Endometrial microvascular endothelial cells (primary cell): ENCODE results near the gene IGSF5. TPM values are rescaled to one million over a fixed set of nuclear protein-coding genes. Genes with fewer than 3 reads are reported as not detected.
"Not testable (repeated sequence)": the region's sequence is repeated elsewhere in the genome, so short reads cannot be mapped to it uniquely, and the experiment has no call there.

Source experiments
- in situ Hi-C: cut with HindIII; loops from 2 replicates; pipeline ENCODE4 v1.10.0; 2017; ENCODE audit warnings: low sequenced_read_pairs, low pct_unique_long_range_greater_than_20kb; ENCODE audit errors: inconsistent ontology term
- total RNA-seq: library from RNA; depleted of rRNA; stranded (reverse); fragments of >200 nt; gene quantifications from one replicate; pipeline ENCODE4 v1.2.3, GENCODE V29; 2015; ENCODE audit errors: inconsistent ontology term

Gene IGSF5
- total RNA-seq, 1 donor from 2014 or later: not detected

DNA sequence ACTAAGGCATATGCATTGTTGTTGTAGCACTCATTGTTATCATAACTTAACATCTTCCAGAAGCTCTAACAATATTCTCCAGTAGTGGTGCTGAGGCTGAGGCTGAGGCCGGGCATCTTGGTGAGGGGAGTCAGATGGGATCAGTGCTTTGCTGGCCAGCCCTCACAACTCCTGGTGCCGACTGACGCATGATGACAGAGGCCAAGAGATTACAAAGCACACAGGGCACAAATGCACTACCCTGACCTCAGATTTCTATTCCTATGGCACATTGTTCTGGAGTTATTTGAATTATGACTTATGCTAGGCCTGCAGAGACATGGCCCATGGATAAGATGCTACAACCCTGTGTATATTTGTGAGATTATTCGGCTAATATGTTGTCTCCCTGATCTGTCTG lies 8.3 kb upstream of the IGSF5 start:
- in situ Hi-C loops: no loop called here

DNA sequence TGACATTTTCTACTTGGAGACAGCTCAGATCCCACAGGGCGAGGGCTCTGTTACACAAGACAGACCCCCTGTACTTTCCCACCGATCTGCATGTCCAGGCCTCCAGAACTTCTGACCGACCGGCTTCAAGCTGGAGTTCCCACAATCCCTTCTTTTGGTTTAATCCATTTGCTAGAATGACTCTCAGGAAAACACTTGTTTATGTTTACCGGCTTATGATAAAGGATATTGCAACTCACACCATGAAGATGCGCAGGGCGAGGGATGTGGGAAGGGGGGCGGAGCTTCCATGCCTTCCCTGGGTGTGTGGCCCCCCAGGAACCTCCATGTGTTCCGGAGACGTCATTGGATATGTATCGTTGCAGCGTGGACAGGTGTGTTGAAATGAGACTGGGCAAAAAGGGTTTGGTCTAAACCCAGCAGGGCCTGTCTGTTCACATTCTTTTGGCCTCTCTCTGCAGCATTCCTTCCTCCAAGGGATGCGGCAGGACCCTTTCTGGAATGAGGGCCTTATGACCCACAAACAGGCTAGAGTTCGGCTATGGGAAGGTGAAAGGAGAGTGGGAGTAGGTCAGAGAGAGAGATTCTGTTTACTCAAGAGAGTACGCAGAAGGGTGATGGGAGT lies 7.5 kb upstream of the IGSF5 start:
- in situ Hi-C loops: no loop called here

DNA sequence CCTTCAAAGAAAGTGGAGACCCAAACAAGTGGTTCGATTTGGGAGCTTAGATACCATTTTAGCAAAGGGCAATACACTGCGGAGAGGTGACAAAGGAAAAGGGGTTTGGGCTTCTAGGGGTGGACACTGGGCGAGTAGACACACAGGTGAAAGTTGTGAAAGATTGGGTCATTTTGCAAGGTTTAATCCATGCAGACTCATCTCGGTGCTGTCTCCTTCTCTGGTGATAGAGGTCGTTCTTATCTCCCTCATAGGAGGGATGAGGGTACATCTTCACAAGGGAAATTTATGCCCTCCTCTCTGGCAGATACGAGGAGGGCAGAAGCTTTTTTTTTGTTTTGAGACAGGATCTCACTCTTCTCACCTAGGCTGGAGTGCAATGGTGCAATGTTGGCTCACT lies 6.4 kb upstream of the IGSF5 start:
- in situ Hi-C loops: no loop called here

DNA sequence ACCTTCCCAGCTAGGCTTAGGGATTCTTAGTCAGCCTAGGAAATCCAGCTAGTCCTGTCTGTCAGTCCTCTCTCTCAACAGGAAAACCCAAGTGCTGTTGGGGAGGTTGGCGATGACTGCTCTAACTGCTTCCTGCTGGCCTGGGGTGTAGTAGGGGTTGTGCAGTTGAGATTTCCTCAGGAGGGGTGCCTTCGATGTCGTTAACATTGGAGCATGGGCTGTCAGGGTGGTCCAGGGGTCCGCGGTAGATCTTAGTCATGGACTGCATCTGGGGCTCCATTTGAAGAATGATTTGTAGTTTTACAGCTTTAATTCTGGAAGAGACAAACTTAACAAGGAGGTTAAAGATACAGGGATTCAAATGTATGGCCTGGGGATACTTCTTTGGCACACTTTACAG lies 5.5 kb upstream of the IGSF5 start:
- in situ Hi-C loops: not testable (repeated sequence)

DNA sequence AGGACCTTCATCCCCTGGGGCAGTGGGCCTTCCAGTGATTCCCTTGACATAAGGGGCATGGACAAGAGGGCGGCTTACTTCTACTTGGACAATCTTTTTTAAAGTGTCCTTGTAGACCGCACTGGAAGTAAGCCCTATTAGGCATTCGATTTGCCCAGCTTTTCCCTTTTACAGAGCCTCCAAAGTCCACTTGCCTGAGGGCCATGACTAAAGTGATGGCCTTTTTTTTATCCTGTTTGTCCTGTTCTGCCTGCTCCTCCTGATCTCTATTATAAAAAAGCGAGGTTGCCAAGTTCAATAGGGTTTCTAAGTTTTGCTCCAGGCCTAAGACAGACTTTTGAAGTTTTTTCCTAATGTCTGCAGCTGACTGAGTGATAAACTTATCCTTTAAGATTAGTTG lies 2.4 kb upstream of the IGSF5 start:
- in situ Hi-C loops: not testable (repeated sequence)

DNA sequence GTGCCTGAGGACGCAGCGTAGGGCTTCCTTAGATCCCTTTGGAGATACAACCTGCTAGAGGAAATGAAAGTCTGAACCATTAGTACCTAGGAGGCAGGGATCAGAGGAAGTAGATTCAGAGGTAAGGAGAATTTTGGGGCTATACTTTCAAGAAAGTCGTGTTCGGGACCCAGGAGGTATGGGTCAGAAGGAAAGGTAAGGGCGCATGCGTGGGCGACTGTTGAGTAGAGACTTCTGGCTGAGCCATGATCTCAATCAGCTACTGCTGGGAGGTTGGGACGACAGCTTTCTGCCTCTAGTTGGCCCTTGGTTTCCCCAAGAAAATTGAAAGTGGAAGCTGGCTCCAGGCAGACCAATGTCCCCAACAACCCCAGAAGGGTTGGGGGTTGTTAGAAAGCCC lies 349 bp downstream of the IGSF5 start:
- in situ Hi-C loops: not testable (repeated sequence)

DNA sequence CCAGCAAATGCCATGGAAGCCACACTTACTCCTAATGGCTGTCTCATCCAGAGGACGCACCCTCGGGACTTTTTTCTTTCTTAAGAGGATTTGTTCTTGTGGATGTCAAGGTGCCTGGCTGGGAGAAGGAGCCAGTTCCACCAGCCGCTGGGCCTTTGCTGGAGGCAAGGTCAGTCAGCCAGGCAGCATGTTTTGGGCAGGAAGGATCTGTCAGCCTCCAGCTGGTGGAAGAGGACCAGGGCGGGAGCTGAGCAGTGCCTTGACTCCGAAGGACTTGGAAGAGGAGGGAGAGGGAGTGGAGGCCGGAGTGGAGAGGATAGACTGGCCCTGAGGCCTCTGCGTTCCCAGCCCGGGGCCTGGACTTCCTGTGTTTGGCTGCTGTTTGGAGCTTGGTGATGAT lies 5.7 kb downstream of the IGSF5 start:
- in situ Hi-C loops: no loop called here

DNA sequence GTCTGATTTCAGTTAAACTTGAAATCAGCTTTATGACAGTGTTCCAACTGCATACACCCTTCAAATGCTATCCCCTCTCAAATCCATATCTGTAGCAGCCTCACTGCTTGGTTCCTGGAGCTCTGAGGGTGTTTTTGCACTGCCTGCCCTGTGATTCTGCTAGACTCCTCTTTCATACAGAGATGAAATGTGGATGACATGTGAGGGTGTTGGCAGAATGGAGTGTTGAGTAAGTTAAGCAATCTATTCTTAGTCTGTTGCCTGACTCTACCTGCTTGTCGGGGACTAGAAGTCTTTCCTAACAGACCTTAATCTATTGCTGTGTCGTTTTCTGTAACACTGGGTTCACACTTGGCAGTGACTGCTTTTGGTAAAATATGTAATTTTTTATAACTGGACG lies 9.8 kb downstream of the IGSF5 start:
- in situ Hi-C loops: no loop called here

DNA sequence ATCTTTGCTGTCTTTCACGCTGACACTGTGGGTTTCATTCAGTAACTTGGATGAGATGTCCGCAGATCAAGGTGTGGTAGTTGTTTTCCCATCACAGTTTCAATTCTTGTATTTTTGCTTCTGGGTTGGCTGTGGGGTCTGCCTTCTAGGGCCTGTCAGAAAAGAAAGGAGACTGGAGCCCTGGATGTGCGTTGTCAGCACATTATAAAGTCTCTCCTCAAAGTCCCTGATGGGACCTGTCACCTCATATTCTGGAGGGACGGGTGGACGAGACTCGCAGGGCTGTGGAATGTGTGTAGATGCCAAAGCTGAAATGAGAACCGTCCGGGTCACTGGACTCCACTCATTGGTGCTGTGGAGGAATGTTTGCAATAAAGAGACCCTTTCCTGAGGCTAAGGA lies 11.3 kb downstream of the IGSF5 start:
- in situ Hi-C loops: no loop called here

DNA sequence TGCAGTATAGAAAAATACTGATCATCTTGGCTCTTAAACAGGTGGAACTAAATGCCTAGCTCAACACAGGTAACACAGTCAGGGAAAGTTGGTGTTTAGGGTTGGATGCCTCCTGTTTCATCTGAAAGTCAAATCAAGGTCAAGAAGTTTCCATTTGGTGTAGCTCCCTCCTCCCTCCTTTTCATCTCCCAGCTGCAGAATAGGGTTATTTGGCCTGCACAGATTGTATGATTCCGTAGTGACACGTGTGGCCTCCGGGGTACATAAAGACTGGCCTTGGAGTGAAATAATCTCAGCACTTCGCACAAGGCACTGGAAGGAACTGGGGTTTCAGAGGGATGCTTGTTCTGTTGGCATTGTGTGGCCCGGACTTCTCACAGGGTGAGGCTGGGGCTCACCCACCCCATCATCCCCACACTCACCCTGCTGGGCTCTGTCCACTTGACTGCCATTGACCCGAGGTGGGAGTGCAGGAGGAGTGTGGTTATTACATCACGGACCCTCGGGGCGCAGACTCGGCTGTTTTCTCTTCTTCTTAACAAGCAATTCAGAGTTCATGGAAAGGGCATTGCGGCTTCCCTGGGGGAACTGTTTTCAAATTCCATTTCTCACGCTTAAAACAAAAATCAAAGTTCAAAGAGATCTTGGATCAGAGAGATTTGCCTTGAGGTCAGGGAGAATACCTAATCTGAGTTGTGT lies 18.4 kb downstream of the IGSF5 start:
- in situ Hi-C loops: no loop called here

DNA sequence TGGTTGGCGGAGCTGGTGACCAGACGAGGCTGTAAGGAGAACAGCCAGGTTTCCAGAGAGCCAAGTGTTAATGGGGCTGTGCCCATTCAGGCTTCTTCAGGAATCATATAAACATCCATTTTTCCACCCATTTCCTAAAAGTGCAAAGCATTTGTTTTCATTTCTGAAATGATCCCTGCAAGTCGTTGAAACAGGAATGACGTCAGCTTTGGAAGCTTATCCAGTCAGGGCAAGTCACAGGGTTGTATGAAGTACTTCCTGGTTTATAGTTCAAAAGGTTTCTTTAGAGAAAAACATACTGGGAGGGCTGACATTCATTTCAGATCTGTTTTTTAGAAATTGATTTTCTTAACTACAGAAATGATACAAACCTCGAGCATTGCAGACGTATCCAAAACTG lies 29.2 kb downstream of the IGSF5 start:
- in situ Hi-C loops: no loop called here

DNA sequence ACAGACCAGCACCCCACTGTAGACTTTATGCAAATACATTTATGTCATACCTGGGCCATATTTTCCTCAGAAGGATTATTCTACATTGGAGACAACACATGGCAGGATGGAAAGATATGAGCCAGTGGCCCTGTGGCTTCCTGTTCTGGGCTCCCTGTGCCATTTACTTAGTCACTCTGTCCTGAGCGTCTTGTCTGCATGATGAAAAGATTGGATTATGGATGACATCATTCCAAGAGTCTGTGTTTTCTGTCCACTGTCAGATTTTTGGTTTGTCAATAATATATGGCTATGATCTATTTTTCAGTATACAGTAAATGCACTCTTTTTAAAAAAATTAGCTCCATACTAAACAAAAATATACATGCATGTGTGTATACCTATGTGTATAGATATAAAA lies 30.8 kb downstream of the IGSF5 start:
- in situ Hi-C loops: no loop called here

DNA sequence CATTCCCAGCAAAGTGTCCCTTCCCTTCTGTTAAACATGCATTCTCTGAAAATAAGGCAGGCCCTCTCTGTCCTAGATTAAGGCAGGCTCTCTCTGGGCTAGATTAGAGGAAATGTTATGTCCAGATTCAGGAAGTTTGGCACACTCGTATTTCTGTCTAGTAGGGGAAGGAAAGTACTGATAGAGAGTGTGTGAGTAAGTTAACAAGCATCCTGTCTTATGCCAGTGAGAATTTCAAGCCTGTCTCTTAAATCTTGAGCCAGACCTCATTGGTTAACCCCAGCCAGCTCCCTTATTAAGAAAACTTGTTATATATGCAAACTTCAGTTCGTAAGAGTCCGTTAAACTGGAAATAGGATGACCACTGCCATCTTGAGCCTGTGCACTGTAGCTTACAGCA lies 31.6 kb downstream of the IGSF5 start:
- in situ Hi-C loops: no loop called here

DNA sequence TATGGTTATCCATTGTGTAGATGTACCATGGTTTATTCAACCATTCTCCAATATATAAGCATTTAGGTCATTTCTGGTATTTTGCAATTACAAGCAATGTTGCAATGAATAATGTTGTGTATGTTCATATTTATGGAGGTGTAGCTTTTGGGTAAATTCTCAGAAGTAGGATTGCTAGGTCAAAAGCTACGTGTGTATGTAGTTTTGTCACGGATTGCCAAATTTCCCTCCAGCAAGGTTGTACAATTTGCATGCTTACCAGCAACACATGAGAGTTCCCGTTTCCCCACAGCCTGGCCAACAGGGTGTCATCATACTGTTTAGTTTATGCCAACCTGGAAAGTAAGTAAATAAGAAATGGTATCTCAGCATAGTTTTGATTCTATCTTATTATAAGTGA lies 36.3 kb downstream of the IGSF5 start:
- in situ Hi-C loops: no loop called here

DNA sequence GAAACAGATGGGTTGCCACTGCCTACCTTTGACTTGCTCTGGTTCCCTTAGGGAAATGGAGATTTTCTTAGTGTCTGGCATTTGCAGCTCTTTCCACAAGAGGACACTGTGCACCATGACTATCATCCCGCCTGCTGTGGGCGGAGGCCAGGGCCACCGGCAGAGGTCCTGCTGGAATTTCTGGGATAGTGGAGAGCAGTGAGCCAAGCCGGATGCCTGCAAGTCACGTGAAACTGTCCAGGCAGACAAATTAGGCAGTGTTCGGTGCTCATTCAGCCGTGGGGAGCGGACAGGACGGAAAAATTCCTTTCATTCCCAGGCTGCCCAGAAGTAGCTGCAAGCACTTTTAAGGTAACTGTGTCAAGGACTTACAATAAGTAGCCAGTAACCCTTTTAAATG lies 43.4 kb downstream of the IGSF5 start:
- in situ Hi-C loops: no loop called here

DNA sequence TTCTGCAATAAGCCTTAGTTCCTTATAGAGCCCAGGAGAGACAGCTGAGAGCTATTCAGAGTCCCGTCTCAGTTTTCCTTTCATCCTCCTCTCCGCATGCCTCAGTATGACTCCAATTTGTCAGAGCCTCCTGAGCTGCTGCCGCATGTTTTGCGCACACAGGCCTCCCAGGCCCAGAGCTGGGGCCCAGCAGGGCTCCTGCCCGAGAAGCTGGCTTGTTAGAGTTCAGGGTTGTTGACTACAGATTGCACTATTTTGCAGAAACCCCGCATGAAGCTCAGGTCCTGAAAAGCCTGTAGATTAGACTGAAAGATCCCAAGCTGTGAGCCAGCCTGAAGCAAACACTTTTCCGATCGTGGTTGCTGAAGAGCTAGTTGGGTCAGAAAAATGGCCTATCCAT lies 51.5 kb downstream of the IGSF5 start:
- in situ Hi-C loops: no loop called here

DNA sequence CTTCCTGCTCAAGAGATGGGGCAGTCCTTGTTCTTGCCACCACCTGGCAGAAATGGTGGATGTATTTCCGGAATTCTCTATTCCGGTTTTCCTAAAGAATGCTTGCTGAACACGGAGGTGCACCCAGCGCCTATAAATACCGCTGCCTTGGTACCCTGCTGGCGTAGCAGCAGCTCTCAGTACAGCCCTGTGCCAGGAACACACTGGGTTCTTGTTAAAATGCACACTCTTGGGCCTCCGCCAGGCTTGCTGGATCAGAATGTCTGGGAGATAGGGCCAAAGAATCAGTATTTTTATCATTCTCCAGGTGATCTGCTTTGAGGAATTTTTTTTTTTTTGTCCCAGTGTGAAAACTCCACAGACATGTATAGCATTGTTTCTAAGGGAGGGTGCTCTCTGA lies 54.2 kb downstream of the IGSF5 start:
- in situ Hi-C loops: no loop called here

DNA sequence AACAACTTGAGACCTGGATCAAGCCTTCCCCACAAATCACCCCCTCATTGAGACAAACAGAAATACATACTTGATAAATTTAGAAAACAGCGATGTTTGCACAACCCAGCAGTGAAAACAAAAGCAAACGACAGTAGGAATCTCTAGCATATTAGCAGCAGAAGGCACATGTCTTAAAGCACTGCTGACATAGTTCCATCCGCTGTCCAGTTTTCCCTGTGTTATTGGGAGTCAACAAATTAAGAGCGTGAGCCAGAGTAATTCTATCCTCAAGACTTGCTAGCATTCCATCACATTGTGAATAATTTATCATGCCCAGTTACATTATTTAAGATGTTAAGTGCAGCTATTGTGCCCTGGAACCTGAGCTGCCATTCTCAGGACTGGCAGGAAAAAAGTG lies 55.3 kb downstream of the IGSF5 start:
- in situ Hi-C loops: no loop called here

DNA sequence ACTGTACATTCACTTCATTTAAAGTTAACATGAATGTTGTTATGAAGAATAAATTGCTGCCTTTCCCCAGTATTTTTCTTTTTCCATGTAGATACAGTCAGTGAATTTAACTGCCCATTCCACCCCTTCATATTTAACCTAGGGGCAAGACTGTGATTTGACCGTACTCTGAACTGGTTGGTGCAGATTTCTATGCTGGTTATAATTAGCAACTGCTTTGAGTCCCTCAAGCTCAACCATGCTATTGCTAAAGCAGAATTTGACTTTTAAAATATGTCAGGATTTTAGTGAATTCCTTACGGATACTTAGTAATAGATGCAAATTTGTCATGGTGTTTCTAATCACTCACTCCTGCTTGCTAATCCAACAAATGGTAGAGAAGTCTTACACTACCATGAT lies 57.2 kb downstream of the IGSF5 start:
- in situ Hi-C loops: no loop called here

DNA sequence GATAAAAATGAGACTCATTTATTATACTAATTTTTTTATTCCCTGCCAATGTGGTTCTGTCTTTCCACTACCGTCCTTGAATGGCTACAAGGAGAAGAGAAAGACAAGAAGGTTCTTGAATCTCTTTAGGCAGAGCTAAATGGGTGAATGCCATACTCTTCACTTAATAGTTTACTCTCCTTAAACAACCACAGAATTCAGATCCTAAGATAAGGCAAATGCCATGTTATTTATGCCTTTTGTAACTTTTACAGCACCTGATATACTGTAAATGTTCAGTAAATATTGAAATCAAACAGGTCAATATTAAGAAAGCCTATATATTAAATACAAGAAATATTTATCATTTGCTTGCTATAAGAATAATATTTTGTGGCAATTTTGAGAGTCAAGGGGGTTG lies 58.4 kb downstream of the IGSF5 start:
- in situ Hi-C loops: no loop called here

DNA sequence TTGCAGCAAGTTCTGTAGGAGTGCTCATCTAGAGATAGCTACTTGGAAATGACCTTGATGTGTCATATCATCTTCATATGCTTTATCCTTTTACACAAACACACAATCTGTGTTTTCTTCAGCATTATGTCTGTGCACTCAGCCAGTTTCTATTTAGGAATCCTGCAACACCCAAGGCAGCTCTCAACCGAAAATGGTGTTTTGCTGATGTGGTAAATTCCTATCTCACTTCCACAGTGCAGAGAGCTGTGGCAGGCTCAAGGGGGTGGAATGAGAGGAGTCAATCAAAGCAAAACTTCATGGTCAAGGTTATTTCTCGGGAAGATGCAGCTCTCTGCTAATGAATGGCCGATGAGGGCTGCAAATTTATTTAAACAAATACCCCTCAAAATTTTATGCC lies 59.3 kb downstream of the IGSF5 start:
- in situ Hi-C loops: no loop called here
